Esophagus squamous epithelium (tissue), 5 donors: ENCODE measurements around the gene TRIM58. TPM values are rescaled to one million over a fixed set of nuclear protein-coding genes. Genes with fewer than 3 reads are reported as not detected.

Source experiments
- DNase-seq: peaks from one replicate; lab custom pipeline; 2025; lab: John Stamatoyannopoulos, UW
- H3K27ac ChIP-seq, 4 donors: fragments of 200-600 bp; sonication (generic); one replicate each; pipeline ENCODE4 v1.5.1; 2016 to 2019; ENCODE audit warnings: mild to moderate bottlenecking in 1 of 4
- H3K27me3 ChIP-seq, 4 donors: fragments of 200-600 bp; sonication (generic); 1 replicate in 3 of 4; 2 replicates in 1 of 4; pipeline versions ENCODE4 v1.5.1 to v1.6.0; 2017 to 2021; ENCODE audit warnings: antibody characterized with exemption in 1 of 4
- H3K36me3 ChIP-seq, 3 donors: fragments of 200-600 bp; sonication (generic); one replicate each; pipeline ENCODE4 v1.5.1; 2016 to 2019
- H3K4me1 ChIP-seq, 3 donors: fragments of 200-600 bp; sonication (generic); one replicate each; pipeline ENCODE4 v1.5.1; 2017 to 2019
- H3K4me3 ChIP-seq, 4 donors: fragments of 200-600 bp; sonication (generic); 1 replicate in 3 of 4; 2 replicates in 1 of 4; pipeline ENCODE4 v1.5.1; 2016 to 2019; ENCODE audit warnings: mild to moderate bottlenecking in 2 of 4, moderate library complexity in 1 of 4
- H3K9me3 ChIP-seq, 3 donors: fragments of 200-600 bp; sonication (generic); one replicate each; pipeline ENCODE4 v1.5.1; 2016 to 2019
- CTCF ChIP-seq, 6 experiments: fragments of 450-650 bp in 4 of 6; fragments of 200-600 bp in 2 of 6; sonication (generic) in 2 of 6; IDR thresholded peaks; one replicate each; pipeline ENCODE4 v1.5.1; 2016 to 2019; ENCODE audit warnings: antibody characterized with exemption in 6 of 6, mild to moderate bottlenecking in 4 of 6, moderate library complexity in 4 of 6
- POLR2A ChIP-seq, 4 donors: fragments of 450-650 bp; IDR thresholded peaks; one replicate each; pipeline ENCODE4 v1.6.1; 2017; ENCODE audit warnings: antibody characterized with exemption in 4 of 4, mild to moderate bottlenecking in 4 of 4, moderate library complexity in 3 of 4
- WGBS, 2 donors: methylation state at CpG; one replicate each; pipeline ENCODE4 v1.1.5; 2018; 5-methylcytosine and 5-hydroxymethylcytosine counted together
- intact Hi-C: fragments of 100-400 bp; cut with DNase I; formaldehyde crosslinking; loops from one replicate; pipeline ENCODE4 v1.15.0; 2022
- total RNA-seq, 4 donors: library from RNA; depleted of rRNA; stranded (reverse); fragments of >200 nt; gene quantifications; one replicate each; pipeline ENCODE4 v1.1.0, GENCODE V29; 2016
- donor health status: DM: yes; HTN: yes; CAD: no.

TRIM58 gene
- total RNA-seq, 4 donors from 2014 or later: 0.19 to 6.5 (median 0.26) TPM; not detected in 1

- Histone ChIP-seq H3K36me3 (no peaks in the 10 kb centered on the region), H3K27me3 (no peaks in the 10 kb centered on the region), H3K4me1 (no peaks in the 10 kb centered on the region), H3K4me3 (no peak overlapping the region), H3K9me3 (no peaks in the 10 kb centered on the region), H3K27ac (no peak overlapping the region)
- DNase-seq: no peak
- WGBS, 2 donors: 43 to 63% methylated on average over 4 of the region's 4 CpGs
- TF ChIP-seq CTCF (IDR thresholded peaks at IDR 0.05) (no peak), POLR2A (IDR thresholded peaks at IDR 0.05) (no peak)
- intact Hi-C loops: no loop called here
Observed at GRCh38 chr1:247914941-247915662, 58.1 kb downstream of the TRIM58 start.

GRCh38 chr1:247919952-247920351 is 63.0 kb downstream of the TRIM58 start, which contains the start of gene OR2T8:
TSS of gene OR2T8 (plus strand) at chr1:247920252. CDS start at chr1:247921018, 766 bp downstream.
- H3K4me3 ChIP-seq: no peak within 1 kb of the TSS
- DNase-seq: no peak
- TF ChIP-seq CTCF (IDR thresholded peaks at IDR 0.05) (no peak), POLR2A (IDR thresholded peaks at IDR 0.05) (no peak)
- H3K27me3 ChIP-seq: no peaks in the 10 kb centered on the region
- H3K36me3 ChIP-seq: no peaks in the 10 kb centered on the region
- no peaks in the 10 kb centered on the region for H3K4me1 ChIP-seq
- no peak within 1 kb of the TSS for H3K27ac ChIP-seq
- 47 to 69% methylated on average over 2 of the region's 2 CpGs for WGBS, 2 donors
- intact Hi-C loops: no loop called here
- H3K9me3 ChIP-seq: no peaks in the 10 kb centered on the region

GRCh38 chr1:247923941-247924340 is 67.0 kb downstream of the TRIM58 start:
- TF ChIP-seq CTCF (IDR thresholded peaks at IDR 0.05): no peak
- no peak for TF ChIP-seq POLR2A (IDR thresholded peaks at IDR 0.05)

GRCh38 chr1:247924868-247925267 is 67.9 kb downstream of the TRIM58 start, which contains the start of gene OR2AJ1:
TSS of gene OR2AJ1 (plus strand) at chr1:247924889. CDS start at chr1:247933769, 8,880 bp downstream.
- intact Hi-C loops: no loop called here
- no peak within 1 kb of the TSS for H3K4me3 ChIP-seq
- 84 to 91% methylated on average over 6 to 9 of the region's 9 CpGs for WGBS, 2 donors
- DNase-seq: no peak
- no peaks in the 10 kb centered on the region for H3K27me3 ChIP-seq
- TF ChIP-seq CTCF (IDR thresholded peaks at IDR 0.05): no peak
- TF ChIP-seq POLR2A (IDR thresholded peaks at IDR 0.05): no peak
- H3K27ac ChIP-seq: no peak within 1 kb of the TSS
- H3K36me3 ChIP-seq: no peaks in the 10 kb centered on the region
- no peaks in the 10 kb centered on the region for H3K4me1 ChIP-seq
- no peaks in the 10 kb centered on the region for H3K9me3 ChIP-seq

More at GRCh38 chr1:247923941-247924340, 67.0 kb downstream of the TRIM58 start:
- Histone ChIP-seq H3K27me3 (no peaks in the 10 kb centered on the region), H3K27ac (no peak overlapping the region), H3K9me3 (no peaks in the 10 kb centered on the region), H3K4me1 (no peaks in the 10 kb centered on the region), H3K36me3 (no peaks in the 10 kb centered on the region), H3K4me3 (no peak overlapping the region)
- intact Hi-C loops: no loop called here
- no peak for DNase-seq
- WGBS, 2 donors: 67 to 79% methylated on average over 3 of the region's 3 CpGs

Other genes starting within 250 kb of the TRIM58 start
- not detected for gene OR13G1, start 177.4 kb upstream of the TRIM58 start, total RNA-seq
- not detected for gene OR6F1, start 140.5 kb upstream of the TRIM58 start, total RNA-seq
- gene OR14K1, start 118.6 kb upstream of the TRIM58 start, total RNA-seq: not detected
- not detected for gene OR14A2, start 109.0 kb upstream of the TRIM58 start, total RNA-seq
- gene OR1C1, start 96.6 kb upstream of the TRIM58 start, total RNA-seq: not detected
- gene OR14A16, start 33.1 kb upstream of the TRIM58 start, total RNA-seq: not detected
- gene OR11L1, start 15.3 kb upstream of the TRIM58 start, total RNA-seq: not detected
- 1 to 10 TPM in 2 of 4 donors, not detected in 2; 1.5 to 1.8 TPM for gene OR2W3, start 38.4 kb downstream of the TRIM58 start, total RNA-seq
- gene OR2T8, start 63.1 kb downstream of the TRIM58 start, total RNA-seq: under 1 TPM in 1 of 4 donors, not detected in 3; 0.23 TPM
- not detected for gene OR2AJ1, start 67.7 kb downstream of the TRIM58 start, total RNA-seq
- gene OR2L8, start 91.7 kb downstream of the TRIM58 start, total RNA-seq: not detected
- gene OR2AK2, start 108.0 kb downstream of the TRIM58 start, total RNA-seq: not detected
- not detected for gene OR2L5, start 156.5 kb downstream of the TRIM58 start, total RNA-seq
- not detected for gene OR2L2, start 172.9 kb downstream of the TRIM58 start, total RNA-seq
- not detected for gene OR2L3, start 189.6 kb downstream of the TRIM58 start, total RNA-seq
- gene OR2L13, start 238.0 kb downstream of the TRIM58 start, total RNA-seq: not detected